Measurements from ENCODE around the gene LTBP1. TPM values are rescaled to one million over a fixed set of nuclear protein-coding genes. Genes with fewer than 3 reads are reported as not detected.

Gene LTBP1
- total RNA-seq, 1 donor from 2014 or later: 48.4 TPM

DNA sequence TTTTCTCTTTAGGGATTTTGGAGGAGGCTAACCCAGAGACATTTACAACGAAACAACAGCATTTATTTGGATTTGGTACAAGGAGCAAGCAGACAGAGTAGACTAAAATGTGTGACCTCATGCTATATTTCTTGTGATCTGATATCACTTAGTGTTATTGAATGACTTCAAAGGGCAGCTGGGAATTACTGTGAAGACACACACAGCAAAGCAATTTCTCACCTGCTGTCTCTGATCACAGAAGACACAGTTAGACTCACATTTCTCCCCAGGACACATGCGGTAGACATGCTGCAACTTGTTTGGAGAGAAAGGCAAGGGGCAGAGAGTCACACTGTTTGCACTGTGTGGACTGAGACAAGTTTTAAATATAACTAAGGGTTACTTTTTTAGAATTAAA is 67.5 kb downstream of the LTBP1 start:
- H3K27ac ChIP-seq: no peak overlapping the region
- H3K4me3 ChIP-seq: no peak overlapping the region
- H3K9me3 ChIP-seq: no peaks in the 10 kb centered on the region
- intact Hi-C loops (cut with DNase I): no loop called here
- DNase-seq (ENCODE audit: extremely low spot score in 2 of 2): no peak
- TF ChIP-seq, protein P1, sequence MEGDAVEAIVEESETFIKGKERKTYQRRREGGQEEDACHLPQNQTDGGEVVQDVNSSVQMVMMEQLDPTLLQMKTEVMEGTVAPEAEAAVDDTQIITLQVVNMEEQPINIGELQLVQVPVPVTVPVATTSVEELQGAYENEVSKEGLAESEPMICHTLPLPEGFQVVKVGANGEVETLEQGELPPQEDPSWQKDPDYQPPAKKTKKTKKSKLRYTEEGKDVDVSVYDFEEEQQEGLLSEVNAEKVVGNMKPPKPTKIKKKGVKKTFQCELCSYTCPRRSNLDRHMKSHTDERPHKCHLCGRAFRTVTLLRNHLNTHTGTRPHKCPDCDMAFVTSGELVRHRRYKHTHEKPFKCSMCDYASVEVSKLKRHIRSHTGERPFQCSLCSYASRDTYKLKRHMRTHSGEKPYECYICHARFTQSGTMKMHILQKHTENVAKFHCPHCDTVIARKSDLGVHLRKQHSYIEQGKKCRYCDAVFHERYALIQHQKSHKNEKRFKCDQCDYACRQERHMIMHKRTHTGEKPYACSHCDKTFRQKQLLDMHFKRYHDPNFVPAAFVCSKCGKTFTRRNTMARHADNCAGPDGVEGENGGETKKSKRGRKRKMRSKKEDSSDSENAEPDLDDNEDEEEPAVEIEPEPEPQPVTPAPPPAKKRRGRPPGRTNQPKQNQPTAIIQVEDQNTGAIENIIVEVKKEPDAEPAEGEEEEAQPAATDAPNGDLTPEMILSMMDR (IDR thresholded peaks at IDR 0.05): no peak
- no peak for TF ChIP-seq POLR2A (IDR thresholded peaks at IDR 0.05)
- no peak for TF ChIP-seq POLR2AphosphoS5 (IDR thresholded peaks at IDR 0.05; ENCODE audit: insufficient read depth in 1 of 2, low read depth in 1 of 2)
- H3K27me3 ChIP-seq: no peaks in the 10 kb centered on the region
- no peaks in the 10 kb centered on the region for H3K36me3 ChIP-seq
- H3K4me1 ChIP-seq: peaks cover 23% of the 10 kb centered on the region

DNA sequence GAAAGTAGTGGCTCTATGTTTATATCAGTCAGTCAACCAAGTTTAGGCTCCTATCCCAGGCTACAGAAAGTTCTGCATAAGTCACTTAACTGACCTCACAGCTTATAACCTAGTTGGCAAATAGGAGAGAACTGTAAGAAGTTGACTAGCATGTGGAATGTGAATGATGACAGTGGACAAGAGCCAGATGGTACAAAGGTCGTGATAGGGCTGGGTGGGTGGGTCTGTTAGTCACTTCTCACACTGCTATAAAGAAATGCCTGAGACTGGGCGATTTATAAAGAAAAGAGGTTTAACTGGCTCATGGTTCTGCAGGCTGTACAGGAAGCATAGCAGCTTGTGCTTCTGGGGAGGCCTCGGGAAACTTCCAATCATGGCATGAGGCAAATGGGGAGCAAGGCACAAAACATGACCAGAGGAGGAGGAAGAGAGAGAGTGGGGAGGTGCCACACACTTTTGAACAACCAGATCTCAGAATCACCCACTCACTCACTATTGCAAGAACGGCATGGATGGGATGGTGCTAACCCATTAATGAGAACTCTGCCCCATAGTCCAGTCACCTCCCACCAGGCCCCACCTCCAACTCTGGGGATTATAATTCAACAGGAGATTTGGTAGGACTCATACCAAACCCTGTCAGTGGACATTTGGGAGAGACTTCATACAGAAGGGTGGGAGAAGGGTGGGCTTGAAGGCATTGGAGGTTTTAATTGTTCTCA is 68.8 kb downstream of the LTBP1 start:
- Histone ChIP-seq H3K27ac (no peak overlapping the region), H3K4me3 (no peak overlapping the region), H3K27me3 (no peaks in the 10 kb centered on the region), H3K9me3 (no peaks in the 10 kb centered on the region), H3K36me3 (no peaks in the 10 kb centered on the region), H3K4me1 (peaks cover 23% of the 10 kb centered on the region)
- TF ChIP-seq, protein P1 (IDR thresholded peaks at IDR 0.05): no peak
- TF ChIP-seq POLR2AphosphoS5 (IDR thresholded peaks at IDR 0.05; ENCODE audit: insufficient read depth in 1 of 2, low read depth in 1 of 2) (no peak), POLR2A (IDR thresholded peaks at IDR 0.05) (no peak)
- intact Hi-C loops (cut with DNase I): no loop called here
- DNase-seq (ENCODE audit: extremely low spot score in 2 of 2): no peak

DNA sequence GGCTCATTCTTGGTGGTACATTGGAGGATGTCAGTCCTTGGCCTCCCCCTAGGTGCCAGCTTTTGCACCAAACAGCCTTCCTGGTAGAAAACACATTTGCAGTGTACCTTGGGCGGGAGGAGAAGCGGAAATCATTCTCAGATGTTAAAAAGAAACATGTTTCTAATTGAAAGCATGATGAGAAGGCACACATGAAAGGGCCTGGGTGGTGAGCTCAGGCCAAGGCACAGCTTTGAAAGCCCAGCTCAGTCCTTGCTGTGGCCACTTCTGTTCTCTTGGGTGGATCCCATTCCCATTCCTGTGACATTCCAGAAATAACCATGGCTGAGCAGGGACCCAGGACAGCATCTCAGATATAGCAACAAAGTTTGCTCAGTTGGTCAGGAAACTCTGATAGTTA is 71.5 kb downstream of the LTBP1 start:
- no peak for DNase-seq (ENCODE audit: extremely low spot score in 2 of 2)
- TF ChIP-seq POLR2A (IDR thresholded peaks at IDR 0.05) (no peak), POLR2AphosphoS5 (IDR thresholded peaks at IDR 0.05; ENCODE audit: insufficient read depth in 1 of 2, low read depth in 1 of 2) (no peak)
- TF ChIP-seq, protein P1 (IDR thresholded peaks at IDR 0.05): no peak
- H3K4me3 ChIP-seq: no peak overlapping the region
- H3K9me3 ChIP-seq: no peaks in the 10 kb centered on the region
- H3K27ac ChIP-seq: no peak overlapping the region
- intact Hi-C loops (cut with DNase I): no loop called here
- no peaks in the 10 kb centered on the region for H3K36me3 ChIP-seq
- peaks cover 23% of the 10 kb centered on the region for H3K4me1 ChIP-seq
- no peaks in the 10 kb centered on the region for H3K27me3 ChIP-seq

DNA sequence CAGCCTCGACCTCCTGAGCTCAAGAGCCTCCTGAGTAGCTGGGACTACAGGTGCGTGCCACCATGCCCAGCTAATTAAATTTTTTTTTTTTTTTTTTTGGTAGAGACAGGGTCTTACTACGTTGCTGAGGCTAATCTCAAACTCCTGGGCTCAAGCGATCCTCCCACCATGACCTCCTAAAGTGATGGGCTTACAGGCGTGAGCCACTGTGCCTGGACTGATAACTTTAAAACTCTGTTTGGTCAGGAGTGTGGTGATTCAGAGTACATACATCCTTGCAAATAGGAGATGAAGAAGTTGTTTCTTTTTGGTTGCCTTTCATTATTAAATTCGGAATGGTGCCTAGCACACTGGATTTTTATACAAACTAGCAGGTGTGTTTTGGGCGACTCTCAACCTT is 73.0 kb downstream of the LTBP1 start:
- Histone ChIP-seq H3K4me1 (peaks cover 10% of the 10 kb centered on the region), H3K4me3 (no peak overlapping the region), H3K27me3 (no peaks in the 10 kb centered on the region), H3K27ac (no peak overlapping the region), H3K9me3 (no peaks in the 10 kb centered on the region), H3K36me3 (no peaks in the 10 kb centered on the region)
- DNase-seq (ENCODE audit: extremely low spot score in 2 of 2): no peak
- TF ChIP-seq POLR2AphosphoS5 (IDR thresholded peaks at IDR 0.05; ENCODE audit: insufficient read depth in 1 of 2, low read depth in 1 of 2) (no peak), POLR2A (IDR thresholded peaks at IDR 0.05) (no peak)
- TF ChIP-seq, protein P1 (IDR thresholded peaks at IDR 0.05): no peak
- intact Hi-C loops (cut with DNase I): no loop called here

DNA sequence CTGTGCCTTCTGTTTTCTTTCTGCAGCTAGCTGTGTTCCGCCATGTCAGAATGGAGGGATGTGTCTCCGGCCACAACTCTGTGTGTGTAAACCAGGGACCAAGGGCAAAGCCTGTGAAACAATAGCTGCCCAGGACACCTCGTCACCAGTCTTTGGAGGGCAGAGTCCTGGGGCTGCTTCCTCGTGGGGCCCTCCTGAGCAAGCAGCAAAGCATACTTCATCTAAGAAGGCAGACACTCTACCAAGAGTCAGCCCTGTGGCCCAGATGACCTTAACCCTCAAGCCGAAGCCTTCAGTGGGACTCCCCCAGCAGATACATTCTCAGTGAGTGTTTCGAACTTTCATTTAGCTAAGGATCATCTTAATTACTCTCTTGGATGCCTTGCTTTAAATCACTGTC is 74.1 kb downstream of the LTBP1 start:
- Histone ChIP-seq H3K27me3 (no peaks in the 10 kb centered on the region), H3K4me3 (no peak overlapping the region), H3K9me3 (no peaks in the 10 kb centered on the region), H3K4me1 (no peaks in the 10 kb centered on the region), H3K27ac (no peak overlapping the region), H3K36me3 (no peaks in the 10 kb centered on the region)
- TF ChIP-seq, protein P1 (IDR thresholded peaks at IDR 0.05): no peak
- TF ChIP-seq POLR2AphosphoS5 (IDR thresholded peaks at IDR 0.05; ENCODE audit: insufficient read depth in 1 of 2, low read depth in 1 of 2): no peak
- no peak for TF ChIP-seq POLR2A (IDR thresholded peaks at IDR 0.05)
- intact Hi-C loops (cut with DNase I): no loop called here
- DNase-seq (ENCODE audit: extremely low spot score in 2 of 2): no peak

Data from vagina (tissue), 2 donors.